GM13976 (cell line): ENCODE results near the gene RCHY1.

ENCODE experiments used
- DNase-seq: peaks from one replicate; pipeline ENCODE4 v3.0.0; 2012; ENCODE audit warnings: low spot score
- CTCF ChIP-seq: IDR thresholded peaks from 2 replicates; pipeline ENCODE4 v1.5.1; 2012; ENCODE audit warnings: borderline replicate concordance, mild to moderate bottlenecking; ENCODE audit not compliant: insufficient read depth; ENCODE audit errors: extremely low read depth, missing control alignments, control extremely low read depth
- in situ Hi-C: fragments of 300-500 bp; cut with MboI; formaldehyde crosslinking; loops from one replicate; pipeline ENCODE4 v1.12.0; 2022; ENCODE audit warnings: low sequenced_read_pairs, mixed read lengths, inconsistent platforms; ENCODE audit not compliant: unreplicated experiment

Gene RCHY1

GRCh38 chr4:75514131-75514948 lies at the start of gene RCHY1, which contains the start of gene THAP6:
RCHY1 (minus strand) TSS chr4:75514403; CDS start chr4:75514286, 117 bp downstream.
THAP6 (plus strand) TSS chr4:75514473; CDS start chr4:75515453, 980 bp downstream.
- DNase-seq, result peak; percentile 86
- no peak for TF ChIP-seq CTCF
- in situ Hi-C loops, result no loop called here

GRCh38 chr4:75561789-75562188 lies 47.6 kb upstream of the RCHY1 start:
- in situ Hi-C loops, result no loop called here
- no peak for TF ChIP-seq CTCF
- DNase-seq, result no peak

- DNase-seq, result no peak
- no peak for TF ChIP-seq CTCF
- in situ Hi-C loops, result no loop called here
Measured at GRCh38 chr4:75557696-75558095, 43.5 kb upstream of the RCHY1 start.

GRCh38 chr4:75555294-75556164 lies 41.3 kb upstream of the RCHY1 start, which contains the start of gene ODAPH:
ODAPH (plus strand) TSS chr4:75556066; CDS start chr4:75556083, 17 bp downstream.
- no peak for TF ChIP-seq CTCF
- in situ Hi-C loops, result no loop called here
- peak; percentile 59 for DNase-seq

GRCh38 chr4:75552452-75552851 lies 38.2 kb upstream of the RCHY1 start:
- DNase-seq, result no peak
- in situ Hi-C loops, result no loop called here
- no peak for TF ChIP-seq CTCF

- no peak for TF ChIP-seq CTCF
- no peak for DNase-seq
- in situ Hi-C loops, result no loop called here
Measured at GRCh38 chr4:75549019-75549418, 34.8 kb upstream of the RCHY1 start.
